Right lobe of liver (tissue), 6 donors: Measurements from ENCODE around the gene HOXD1. TPM values are rescaled to one million over a fixed set of nuclear protein-coding genes. Genes with fewer than 3 reads are reported as not detected.

Source experiments
- ATAC-seq, 4 donors: fragments of 200-7000 bp; cut with Tn5 transposase; one replicate each; pipeline ENCODE4 v1.9.1; 2020; ENCODE audit warnings: mild to moderate bottlenecking in 4 of 4, moderate library complexity in 4 of 4
- DNase-seq, 3 donors: peaks; one replicate each; pipeline ENCODE4 v3.0.0-alpha.2; 2020
- H3K27ac ChIP-seq, 3 donors: fragments of 200-600 bp; one replicate each; pipeline ENCODE4 v1.8.0; 2022
- H3K27me3 ChIP-seq, 2 donors: fragments of 200-600 bp; one replicate each; pipeline ENCODE4 v1.8.0; 2022
- H3K36me3 ChIP-seq, 4 donors: fragments of 200-600 bp; sonication (generic) in 1 of 4; one replicate each; pipeline versions ENCODE4 v1.5.1 to v1.8.0; 2017 to 2022; ENCODE audit warnings: control low read depth in 1 of 4
- H3K4me1 ChIP-seq, 4 donors: fragments of 200-600 bp; sonication (generic) in 1 of 4; one replicate each; pipeline versions ENCODE4 v1.5.1 to v1.8.0; 2017 to 2022; ENCODE audit warnings: control low read depth in 1 of 4
- H3K4me3 ChIP-seq, 3 donors: fragments of 200-600 bp; one replicate each; pipeline ENCODE4 v1.8.0; 2022
- H3K9me3 ChIP-seq, 4 donors: fragments of 200-600 bp; sonication (generic) in 1 of 4; one replicate each; pipeline versions ENCODE4 v1.5.1 to v1.8.0; 2017 to 2022; ENCODE audit warnings: control low read depth in 1 of 4
- POLR2A ChIP-seq: fragments of 450-650 bp; IDR thresholded peaks from one replicate; pipeline ENCODE4 v1.6.1; 2017; ENCODE audit warnings: antibody characterized with exemption, mild to moderate bottlenecking
- WGBS: methylation state at CpG from one replicate; pipeline ENCODE4 v1.1.6; 2018; ENCODE audit warnings: low coverage, low lambda C conversion rate; ENCODE audit not compliant: insufficient coverage; ENCODE audit errors: missing lambda C conversion rate; 5-methylcytosine and 5-hydroxymethylcytosine counted together
- intact Hi-C, 2 donors: fragments of 100-400 bp; cut with DNase I; formaldehyde crosslinking; loops; one replicate each; pipeline versions ENCODE4 v1.11.2 to v1.14.1; 2022
- long read RNA-seq: library from polyadenylated mRNA; unstranded; transcript quantifications from one replicate; pipeline ENCODE4 v2.0.0, GENCODE V29; 2019
- total RNA-seq, 6 experiments: library from RNA; depleted of rRNA in 2 of 6; stranded (reverse); fragments of >200 nt in 2 of 6; fragmentation: NEBNext Ultra II Directional in 3 of 6; extraction: Animal tissue kit (Norgen Biotek cat#: 25700) in 3 of 6; gene quantifications; one replicate each; pipeline versions ENCODE4 v1.1.0 to v1.2.4, GENCODE V29; 2016 to 2023
- TF ChIP-seq, protein P1 (sequence below), 4 donors: fragments of 200-600 bp in 3 of 4; fragments of 450-650 bp in 1 of 4; IDR thresholded peaks; one replicate each; pipeline versions ENCODE4 v1.5.1 to v1.8.0; 2016 to 2022; ENCODE audit warnings: antibody characterized with exemption in 4 of 4, mild to moderate bottlenecking in 2 of 4
- donor health status: DM: no; HTN: yes; CAD: no.
- donor health status: DM: no; HTN: no; CAD: no.
- donor health status: DM: no; HTN: no; CAD: no.
- donor health status: DM: no; HTN: yes; CAD: no.
- donor health status: DM: no; HTN: yes; CAD: no.

HOXD1 gene
- total RNA-seq: not detected
- long read RNA-seq: 0 reads

GRCh38 chr2:176187899-176188773 lies at the start of gene HOXD1:
TSS of gene HOXD1 (plus strand) at chr2:176188668. CDS start at chr2:176188802, 134 bp downstream.
- H3K9me3 ChIP-seq: no peaks in the 10 kb centered on the region
- intact Hi-C loops: no loop called here
- peaks cover 0 to 14% (median 0%) of the 10 kb centered on the region in 4 donors for H3K4me1 ChIP-seq
- 6% methylated on average over 12 of the region's 68 CpGs for WGBS
- peak within 1 kb of the TSS; percentile 43 to 47 (median 45) for H3K4me3 ChIP-seq
- no peak within 1 kb of the TSS for H3K27ac ChIP-seq
- ATAC-seq (peak; percentile 70 to 87 (median 79)), DNase-seq (no peak)
- no peaks in the 10 kb centered on the region for H3K36me3 ChIP-seq
- TF ChIP-seq, protein P1, sequence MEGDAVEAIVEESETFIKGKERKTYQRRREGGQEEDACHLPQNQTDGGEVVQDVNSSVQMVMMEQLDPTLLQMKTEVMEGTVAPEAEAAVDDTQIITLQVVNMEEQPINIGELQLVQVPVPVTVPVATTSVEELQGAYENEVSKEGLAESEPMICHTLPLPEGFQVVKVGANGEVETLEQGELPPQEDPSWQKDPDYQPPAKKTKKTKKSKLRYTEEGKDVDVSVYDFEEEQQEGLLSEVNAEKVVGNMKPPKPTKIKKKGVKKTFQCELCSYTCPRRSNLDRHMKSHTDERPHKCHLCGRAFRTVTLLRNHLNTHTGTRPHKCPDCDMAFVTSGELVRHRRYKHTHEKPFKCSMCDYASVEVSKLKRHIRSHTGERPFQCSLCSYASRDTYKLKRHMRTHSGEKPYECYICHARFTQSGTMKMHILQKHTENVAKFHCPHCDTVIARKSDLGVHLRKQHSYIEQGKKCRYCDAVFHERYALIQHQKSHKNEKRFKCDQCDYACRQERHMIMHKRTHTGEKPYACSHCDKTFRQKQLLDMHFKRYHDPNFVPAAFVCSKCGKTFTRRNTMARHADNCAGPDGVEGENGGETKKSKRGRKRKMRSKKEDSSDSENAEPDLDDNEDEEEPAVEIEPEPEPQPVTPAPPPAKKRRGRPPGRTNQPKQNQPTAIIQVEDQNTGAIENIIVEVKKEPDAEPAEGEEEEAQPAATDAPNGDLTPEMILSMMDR (IDR thresholded peaks at IDR 0.05): no peak
- no peak for TF ChIP-seq POLR2A
- H3K27me3 ChIP-seq: peaks cover 10 to 49% of the 10 kb centered on the region in 2 donors

GRCh38 chr2:176138923-176139660 lies 49.4 kb upstream of the HOXD1 start:
- intact Hi-C loops: no loop called here
- no peak for ATAC-seq
- DNase-seq: no peak
- no peak overlapping the region for H3K4me3 ChIP-seq
- peaks cover 27 to 43% of the 10 kb centered on the region in 2 donors for H3K27me3 ChIP-seq
- H3K4me1 ChIP-seq: peaks cover 0 to 9% (median 2%) of the 10 kb centered on the region in 4 donors
- no peaks in the 10 kb centered on the region for H3K9me3 ChIP-seq
- no peak overlapping the region for H3K27ac ChIP-seq
- no peaks in the 10 kb centered on the region for H3K36me3 ChIP-seq
- WGBS: 11% methylated on average over 28 of the region's 28 CpGs
- TF ChIP-seq POLR2A: no peak
- TF ChIP-seq, protein P1 (IDR thresholded peaks at IDR 0.05): no peak

GRCh38 chr2:176139661-176140512 lies 48.6 kb upstream of the HOXD1 start:
- intact Hi-C loops: loop anchor here (5.0 to 10.0 kb wide), 5 partner anchors 315 to 495 kb away; no protein-coding TSS in a partner anchor
- no peak overlapping the region for H3K27ac ChIP-seq
- H3K36me3 ChIP-seq: no peaks in the 10 kb centered on the region
- TF ChIP-seq, protein P1 (IDR thresholded peaks at IDR 0.05): no peak
- TF ChIP-seq POLR2A: no peak
- ATAC-seq (no peak), DNase-seq (no peak)
- 15% methylated on average over 19 of the region's 41 CpGs for WGBS
- peaks cover 27 to 42% of the 10 kb centered on the region in 2 donors for H3K27me3 ChIP-seq
- peak overlapping the region in 2 of 3 donors; percentile 37 to 51 for H3K4me3 ChIP-seq
- H3K4me1 ChIP-seq: peaks cover 0 to 9% (median 2%) of the 10 kb centered on the region in 4 donors
- no peaks in the 10 kb centered on the region for H3K9me3 ChIP-seq
